GM19023 (cell line): ENCODE results near the gene WRNIP1.
"Not testable (repeated sequence)": the region's sequence is repeated elsewhere in the genome, so short reads cannot be mapped to it uniquely, and the experiment has no call there.

Source experiments
- ATAC-seq: cut with Tn5 transposase; IDR thresholded peaks from one replicate; pipeline ENCODE4 v1.9.1; 2021; ENCODE audit warnings: mild to moderate bottlenecking, moderate library complexity; ENCODE audit not compliant: unreplicated experiment

Gene WRNIP1

DNA sequence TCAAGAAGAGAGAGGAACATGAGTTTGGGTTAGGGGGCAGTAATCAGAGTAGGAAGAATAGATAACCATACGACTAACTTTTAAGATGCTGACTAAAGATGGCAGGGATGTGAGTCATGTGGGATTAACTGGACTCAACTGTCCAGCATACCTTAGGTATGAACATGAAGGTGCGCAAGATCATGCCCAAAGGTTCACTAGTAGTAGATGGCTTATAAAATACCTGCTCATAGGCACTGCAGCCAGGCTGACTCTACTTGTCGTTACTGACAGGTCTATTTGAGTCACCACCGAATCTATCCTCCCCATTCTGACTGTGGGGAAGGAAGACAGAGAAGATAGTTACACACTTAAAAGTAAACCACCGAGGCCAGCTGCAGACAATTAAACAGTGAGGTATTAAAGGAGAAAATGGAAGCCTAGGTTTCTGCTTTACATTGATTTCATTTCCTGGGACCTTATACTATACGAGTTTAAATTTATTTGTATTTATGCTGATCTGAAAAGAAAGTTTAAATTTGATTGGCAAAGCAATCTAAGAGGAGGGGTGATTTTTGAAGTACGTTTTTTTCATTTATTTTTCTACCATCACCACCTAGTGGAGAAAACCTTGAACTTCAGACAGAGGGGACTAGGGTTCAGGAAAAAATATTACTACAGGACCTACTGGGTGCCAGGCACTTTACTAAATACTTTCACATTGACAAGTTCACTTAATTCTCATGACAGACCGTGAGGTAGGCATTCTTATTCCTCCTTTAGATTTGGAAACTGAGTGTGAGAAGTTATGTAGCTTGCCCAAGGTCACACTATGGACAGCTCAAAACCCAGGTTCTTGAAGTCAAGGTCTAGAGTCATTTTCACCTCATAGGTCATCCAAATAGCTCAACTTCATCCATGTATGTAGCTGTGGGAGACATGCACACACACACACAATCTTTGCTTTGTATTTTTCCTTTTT, 4.0 kb upstream of the WRNIP1 start:
- ATAC-seq: no peak

DNA sequence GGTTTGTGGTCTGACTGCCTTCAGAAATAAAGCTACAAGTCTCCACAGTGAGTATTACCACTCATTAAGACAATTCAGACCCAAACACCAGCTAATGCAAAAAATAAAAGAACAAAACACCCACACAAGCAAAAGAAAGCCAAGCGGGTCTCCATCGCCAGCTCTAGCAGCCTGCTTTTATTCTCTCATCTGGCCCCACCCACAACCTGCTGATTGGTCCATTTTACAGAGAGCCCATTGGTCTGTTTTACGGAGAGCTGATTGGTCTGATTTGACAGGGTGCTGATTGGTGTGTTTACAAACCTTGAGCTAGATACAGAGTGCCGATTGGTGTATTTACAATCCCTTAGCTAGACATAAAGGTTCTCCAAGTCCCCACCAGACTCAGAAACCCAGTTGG, 2.3 kb upstream of the WRNIP1 start:
- ATAC-seq: not testable (repeated sequence)

DNA sequence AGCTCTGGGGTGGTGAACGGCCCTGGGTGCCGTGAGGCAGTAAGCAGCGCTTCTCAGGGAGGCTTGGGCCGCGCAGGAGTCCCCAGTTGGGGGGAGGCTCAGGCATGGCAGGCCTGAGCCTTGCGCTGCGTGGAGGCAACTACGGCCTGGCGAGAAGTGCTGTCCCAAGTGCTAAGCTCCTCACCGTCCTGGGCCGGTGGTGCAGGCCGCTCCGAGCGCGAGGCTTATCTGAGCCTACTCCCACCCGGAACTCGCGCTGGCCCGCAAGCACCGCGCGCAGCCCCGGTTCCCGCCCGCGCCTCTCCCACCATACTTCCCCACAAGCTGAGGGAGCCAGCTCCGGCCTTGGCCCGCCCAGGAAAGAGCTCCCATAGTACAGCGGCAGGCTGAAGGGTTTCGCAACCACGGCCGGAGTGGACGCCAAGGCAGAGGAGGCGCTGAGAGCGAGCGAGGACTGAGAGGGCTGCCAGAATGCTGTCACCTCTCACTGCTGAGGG, 1.8 kb upstream of the WRNIP1 start:
- no peak for ATAC-seq

- no peak for ATAC-seq
These were observed 1.2 kb upstream of the WRNIP1 start for GRCh38 chr6:2763876-2764540.

- ATAC-seq: peak; percentile 68
These were observed 505 bp upstream of the WRNIP1 start for GRCh38 chr6:2764610-2765165.

- peak; percentile 28 for ATAC-seq
These were observed 938 bp downstream of the WRNIP1 start for GRCh38 chr6:2765896-2766766.

DNA sequence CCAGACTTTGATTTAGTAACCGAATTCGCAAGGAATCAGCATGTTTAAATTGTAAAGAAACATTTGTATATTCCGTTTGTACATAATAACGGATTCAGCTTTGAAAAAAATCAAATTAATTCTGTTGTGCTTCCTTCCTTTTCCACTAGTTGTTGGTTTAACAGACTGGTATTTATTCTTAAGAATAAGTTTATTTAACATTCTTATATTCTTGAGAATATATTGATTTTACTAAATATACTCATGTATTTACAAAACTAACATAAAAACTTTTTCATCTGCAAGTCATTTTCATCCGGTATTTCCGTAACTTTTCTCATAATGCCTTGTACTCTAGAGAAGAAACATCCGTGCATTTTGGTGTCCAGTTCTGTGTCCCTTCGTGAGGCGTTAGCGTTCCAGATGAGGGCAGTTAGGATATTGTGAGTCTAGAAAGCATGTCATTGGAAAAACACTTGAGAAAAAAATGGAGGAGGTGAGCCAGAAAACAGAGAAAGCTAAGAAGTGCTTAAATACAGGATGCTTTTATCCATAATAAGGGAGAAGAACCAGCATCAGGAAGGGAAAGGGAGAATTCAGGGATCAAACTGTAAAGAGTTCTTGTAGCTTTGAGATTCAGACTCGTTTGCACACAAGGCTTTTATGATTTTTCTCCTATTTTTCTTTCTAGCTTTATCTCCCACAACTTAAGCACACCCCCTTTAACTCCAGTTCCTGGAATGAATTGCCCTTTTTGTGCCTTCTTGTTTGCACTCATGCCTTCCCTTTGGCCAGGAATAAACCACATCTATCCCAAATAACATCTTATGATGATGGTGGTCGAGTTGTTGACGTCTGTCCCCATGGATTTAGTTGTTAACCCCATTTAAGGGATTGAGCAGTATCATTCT, 1.8 kb downstream of the WRNIP1 start:
- no peak for ATAC-seq

- no peak for ATAC-seq
These were observed 2.7 kb downstream of the WRNIP1 start for GRCh38 chr6:2767657-2768524.

GRCh38 chr6:2768696-2769095, 3.5 kb downstream of the WRNIP1 start:
- no peak for ATAC-seq

DNA sequence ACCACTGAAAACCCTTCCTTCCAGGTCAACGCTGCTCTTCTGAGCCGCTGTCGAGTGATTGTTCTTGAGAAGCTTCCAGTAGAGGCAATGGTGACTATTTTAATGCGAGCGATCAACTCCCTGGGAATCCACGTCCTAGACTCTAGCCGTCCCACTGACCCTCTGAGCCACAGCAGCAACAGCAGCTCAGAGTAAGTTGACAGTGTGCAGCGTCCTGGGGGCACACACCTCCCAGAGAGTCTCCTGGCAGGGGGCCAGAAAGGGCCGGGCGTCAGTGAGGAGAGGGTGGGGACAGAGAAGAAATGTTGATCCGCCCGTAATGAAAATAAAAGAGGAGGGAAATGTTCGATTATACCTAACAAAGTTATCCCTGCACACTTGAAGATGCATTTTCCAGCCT, 5.0 kb downstream of the WRNIP1 start:
- no peak for ATAC-seq

GRCh38 chr6:2771079-2771478, 5.9 kb downstream of the WRNIP1 start:
- ATAC-seq: no peak

GRCh38 chr6:2772840-2773239, 7.6 kb downstream of the WRNIP1 start:
- no peak for ATAC-seq

DNA sequence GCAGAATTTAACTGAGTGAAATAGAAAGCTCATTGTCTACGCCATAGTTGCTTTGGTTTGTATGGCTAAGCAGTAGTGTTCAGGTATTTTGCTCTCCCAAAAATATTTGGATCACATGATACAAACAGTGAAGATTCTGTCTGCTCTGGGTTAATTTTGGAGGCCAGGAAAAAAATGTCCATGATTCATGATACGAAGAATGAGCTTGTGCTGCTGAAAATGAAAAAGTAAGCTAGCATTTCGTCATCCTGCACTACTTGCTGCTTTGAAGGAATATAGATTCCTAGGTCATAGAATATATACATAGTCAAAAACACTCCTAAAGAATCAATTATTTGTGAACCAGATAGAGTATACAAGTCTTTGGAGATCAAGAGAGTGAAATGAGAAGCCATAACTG, 8.3 kb downstream of the WRNIP1 start:
- ATAC-seq: no peak

DNA sequence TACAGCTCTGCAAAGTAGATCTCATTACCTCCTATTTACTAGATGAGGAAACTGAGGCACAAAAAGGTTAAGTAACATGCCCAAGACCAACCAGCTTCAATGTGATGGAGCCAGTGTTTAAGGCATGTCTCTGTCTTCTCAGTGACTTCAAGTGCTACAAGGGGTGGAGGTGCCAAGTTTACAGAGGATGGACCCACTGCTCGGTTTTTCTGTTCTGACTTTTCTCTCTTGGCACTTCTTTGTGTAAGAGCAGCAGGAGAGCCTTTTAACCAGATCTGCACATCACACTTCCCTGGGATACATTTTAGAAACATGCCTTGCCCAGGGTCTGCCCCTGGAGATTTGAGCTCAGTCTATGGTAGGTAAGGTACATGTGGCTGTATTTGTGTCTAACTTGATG, 9.8 kb downstream of the WRNIP1 start:
- ATAC-seq: no peak

- ATAC-seq: no peak
These were observed 12.1 kb downstream of the WRNIP1 start for GRCh38 chr6:2777249-2777648.

- ATAC-seq: no peak
These were observed 15.0 kb downstream of the WRNIP1 start for GRCh38 chr6:2780102-2780737.

- no peak for ATAC-seq
These were observed 16.6 kb downstream of the WRNIP1 start for GRCh38 chr6:2781685-2782355.

GRCh38 chr6:2782356-2782708, 17.1 kb downstream of the WRNIP1 start:
- no peak for ATAC-seq
